ENCODE measurements around the gene SLC27A3. TPM values are rescaled to one million over a fixed set of nuclear protein-coding genes. Genes with fewer than 3 reads are reported as not detected.

The SLC27A3 gene
- total and polyA plus RNA-seq, 10 of the 15 experiments (the other 5 are each of a cell fraction or from before 2014, with no cell fraction given), result 2.6 to 18.1 (median 8.3) TPM

DNA sequence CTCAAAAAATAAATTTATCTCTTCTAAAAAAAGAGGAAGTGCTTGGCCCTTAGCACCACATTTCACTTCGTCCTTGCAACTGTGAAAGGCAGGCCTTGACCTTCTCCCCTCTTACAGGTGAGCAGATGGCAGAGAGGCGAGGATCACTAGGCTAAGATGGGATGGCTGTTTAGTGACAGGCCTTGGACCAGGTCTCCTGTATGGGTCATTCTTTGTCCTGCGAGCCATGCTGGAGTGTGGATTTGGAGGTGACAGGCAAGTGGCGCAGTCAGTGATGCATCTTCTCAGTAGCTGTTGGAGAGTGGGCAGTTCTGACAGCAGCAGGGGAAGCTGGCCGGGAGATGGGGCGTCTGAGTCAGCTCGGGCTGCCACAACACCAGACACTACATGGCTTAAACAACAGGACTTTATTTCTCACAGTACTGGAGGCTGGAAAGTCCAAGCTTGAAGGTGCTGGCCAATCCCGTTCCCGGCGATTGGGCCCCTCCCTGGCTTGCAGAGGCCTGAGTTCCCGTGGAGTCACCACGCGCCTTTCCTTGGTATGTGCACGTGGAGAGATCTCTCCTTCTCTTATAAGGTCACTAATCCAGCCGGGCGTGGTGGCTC is 16.5 kb downstream of the SLC27A3 start (continued):
- TF ChIP-seq MEF2A (IDR thresholded peaks at IDR 0.05; ENCODE audit: insufficient read depth, low read depth, low read length) (no peak), HCFC1 (IDR thresholded peaks at IDR 0.05; ENCODE audit: low read length) (no peak), POU2F2 (IDR thresholded peaks at IDR 0.05; ENCODE audit: borderline replicate concordance, low read depth, low read length) (no peak), WRNIP1 (IDR thresholded peaks at IDR 0.05; ENCODE audit: borderline replicate concordance, low read depth, low read length) (no peak), NR2F1 (conservative IDR thresholded peaks at IDR 0.05) (peak; percentile 89), CBFB (IDR thresholded peaks at IDR 0.05; ENCODE audit: low read depth) (no peak), POLR2A (IDR thresholded peaks at IDR 0.05; ENCODE audit: low read depth, low read length) (0 out of 2 replicates have a peak, but pooled peaks have one; percentile 37), ZNF274 (IDR thresholded peaks at IDR 0.05; ENCODE audit: insufficient read depth, insufficient read length) (no peak), HDGF (IDR thresholded peaks at IDR 0.05) (0 out of 2 replicates have a peak, but pooled peaks have one; percentile 39), ZNF217 (IDR thresholded peaks at IDR 0.05) (0 out of 2 replicates have a peak, but pooled peaks have one; percentile 7), POLR2AphosphoS2 (IDR thresholded peaks at IDR 0.05; ENCODE audit: low read depth, low read length) (no peak), IRF3 (IDR thresholded peaks at IDR 0.05) (no peak)
- TF ChIP-seq, protein P1, sequence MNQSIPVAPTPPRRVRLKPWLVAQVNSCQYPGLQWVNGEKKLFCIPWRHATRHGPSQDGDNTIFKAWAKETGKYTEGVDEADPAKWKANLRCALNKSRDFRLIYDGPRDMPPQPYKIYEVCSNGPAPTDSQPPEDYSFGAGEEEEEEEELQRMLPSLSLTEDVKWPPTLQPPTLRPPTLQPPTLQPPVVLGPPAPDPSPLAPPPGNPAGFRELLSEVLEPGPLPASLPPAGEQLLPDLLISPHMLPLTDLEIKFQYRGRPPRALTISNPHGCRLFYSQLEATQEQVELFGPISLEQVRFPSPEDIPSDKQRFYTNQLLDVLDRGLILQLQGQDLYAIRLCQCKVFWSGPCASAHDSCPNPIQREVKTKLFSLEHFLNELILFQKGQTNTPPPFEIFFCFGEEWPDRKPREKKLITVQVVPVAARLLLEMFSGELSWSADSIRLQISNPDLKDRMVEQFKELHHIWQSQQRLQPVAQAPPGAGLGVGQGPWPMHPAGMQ (IDR thresholded peaks at IDR 0.05; ENCODE audit: borderline replicate concordance), result no peak

Measured in GM12878 (cell line).